ENCODE data around the gene NUDT13.

Gene NUDT13

DNA sequence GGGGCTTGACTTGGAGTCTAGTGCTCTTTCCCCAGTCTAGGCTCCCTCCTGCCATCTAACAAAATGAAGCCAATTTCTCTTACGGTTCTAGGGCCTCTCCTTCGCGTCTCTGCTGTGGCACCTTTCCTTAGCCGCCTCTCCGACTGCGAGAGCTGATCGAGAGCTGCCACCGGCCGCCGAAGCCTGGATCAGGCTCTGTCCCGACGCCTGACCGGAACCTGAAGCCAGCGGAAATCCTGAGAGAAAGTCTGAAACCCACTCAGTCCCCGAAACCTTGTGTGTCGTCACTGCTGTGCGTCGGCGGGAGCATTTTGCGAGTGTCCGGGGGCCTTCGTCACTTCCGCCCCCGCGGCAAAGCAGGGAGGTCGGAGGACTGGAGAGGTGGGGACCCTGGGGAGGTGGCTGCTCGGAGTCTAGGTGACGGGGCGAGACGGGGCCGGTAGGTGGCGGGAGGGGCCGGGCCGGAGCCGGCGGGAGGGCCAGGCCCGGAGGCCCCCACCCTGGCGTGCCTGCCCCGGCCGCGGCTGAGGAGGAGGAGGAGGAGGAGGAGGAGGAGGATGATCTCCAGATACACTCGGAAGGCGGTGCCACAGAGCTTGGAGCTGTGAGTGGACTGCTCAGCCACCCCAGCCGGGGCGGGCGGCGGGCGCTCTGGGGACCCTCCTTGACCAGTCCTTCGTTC, 57.7 kb downstream of the NUDT13 start, which contains the start of the genes ECD and FAM149B1:
TSS of gene ECD (minus strand) at position 226 of the 682 bp plus-strand sequence. CDS start 4,071 bp downstream, outside the sequence.
TSS of gene FAM149B1 (plus strand) at position 337 of the 682 bp plus-strand sequence. CDS start at position 558, 221 bp downstream.
- FAIRE-seq = peak; percentile 93

DNA sequence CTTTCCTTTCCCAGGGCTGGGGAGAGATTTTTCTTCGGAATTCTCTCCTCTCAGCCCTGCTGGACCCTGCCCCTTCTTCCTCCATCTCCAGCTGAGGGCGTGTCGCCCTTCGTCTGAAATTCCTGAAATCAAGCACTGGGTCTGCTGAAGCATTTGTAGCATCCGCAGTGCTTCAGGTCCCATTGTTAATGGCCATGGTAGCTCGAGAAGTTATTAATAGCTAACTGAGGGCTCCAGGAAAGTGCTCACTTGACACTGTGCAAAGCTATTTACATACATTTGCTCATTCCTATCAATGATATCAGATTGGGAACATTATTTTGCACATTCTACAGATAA, 58.2 kb downstream of the NUDT13 start:
- FAIRE-seq = no peak

DNA sequence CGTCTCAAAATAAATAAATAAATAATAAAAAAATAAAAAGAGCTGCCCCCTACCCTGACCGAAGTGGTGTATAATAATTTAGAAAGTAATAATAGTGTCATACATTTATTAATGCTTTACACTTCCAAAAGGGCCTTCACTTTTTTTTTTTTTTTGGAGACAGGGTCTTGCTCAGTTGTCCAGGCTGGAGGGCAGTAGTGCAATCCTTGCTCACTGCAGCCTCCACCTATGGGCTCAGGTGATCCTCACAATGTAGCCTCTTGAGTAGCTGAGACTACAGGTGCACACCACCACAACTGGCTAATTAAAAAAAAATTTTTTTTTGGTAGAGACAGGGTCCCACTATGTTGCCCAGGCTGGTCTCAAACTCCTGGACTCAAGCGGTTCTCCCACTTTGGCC, 59.1 kb downstream of the NUDT13 start:
- FAIRE-seq = no peak

DNA sequence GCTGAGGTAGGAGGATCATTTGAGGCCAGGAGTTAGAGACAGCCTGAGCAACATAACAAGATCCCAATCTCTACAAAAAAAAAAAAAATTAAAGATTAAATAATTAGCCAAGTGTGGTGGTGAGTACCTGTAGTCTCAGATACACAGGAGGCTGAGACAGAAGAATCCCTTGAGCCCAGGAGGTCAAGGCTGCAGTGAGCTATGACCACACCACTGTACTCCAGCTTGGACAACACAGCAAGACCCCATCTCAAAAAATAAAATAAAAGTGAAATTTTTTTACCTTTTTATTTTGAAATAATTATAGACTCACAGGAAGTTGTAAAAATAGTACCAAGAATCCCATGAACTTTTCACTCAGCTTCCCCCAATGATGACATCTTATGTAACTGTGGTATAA, 62.6 kb downstream of the NUDT13 start:
- FAIRE-seq = no peak

DNA sequence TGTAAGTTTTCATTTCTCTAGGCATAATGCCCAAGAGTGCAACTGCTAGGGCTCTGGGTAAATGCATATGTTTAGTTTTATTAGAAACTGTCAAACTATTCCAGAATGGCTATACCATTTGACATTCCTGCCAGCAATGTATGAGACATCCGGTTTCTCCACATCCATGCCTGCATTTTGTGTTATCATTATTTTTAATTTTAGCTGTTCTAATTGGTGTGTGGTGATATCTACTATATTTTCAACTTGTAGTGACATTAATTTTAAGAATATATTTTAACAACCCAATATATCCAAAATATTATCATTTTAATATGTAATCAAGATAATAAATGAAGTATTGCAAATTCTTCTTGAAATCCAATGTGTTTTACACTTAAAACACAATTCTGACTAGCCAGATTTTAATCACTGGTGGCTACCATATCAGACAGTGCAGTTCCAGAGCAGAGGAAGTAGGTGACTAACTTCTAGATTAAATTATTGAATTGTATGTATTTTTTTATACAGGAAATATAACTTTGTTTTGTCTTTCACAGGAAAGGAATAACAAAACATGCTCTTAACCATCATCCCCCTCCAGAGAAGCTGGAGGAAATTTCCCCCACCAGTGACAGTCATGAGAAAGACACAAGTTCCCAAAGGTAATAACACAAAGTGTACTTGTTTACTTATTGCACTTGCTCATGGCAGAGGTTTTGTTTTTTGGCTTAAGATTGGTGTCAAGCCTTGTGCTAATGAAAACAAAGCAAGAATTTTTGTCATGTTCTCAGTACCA, 64.1 kb downstream of the NUDT13 start:
- no peak for FAIRE-seq

Data from islet of Langerhans (tissue), 1 donor.